HTERT RPE-1 (cell line): ENCODE results near the gene CMAS.

Source experiments
- in situ Hi-C: fragments of 300-500 bp; cut with MboI; formaldehyde crosslinking; loops from 4 replicates; pipeline ENCODE4 v1.14.3; 2020; ENCODE audit warnings: low sequenced_read_pairs

Gene CMAS

DNA sequence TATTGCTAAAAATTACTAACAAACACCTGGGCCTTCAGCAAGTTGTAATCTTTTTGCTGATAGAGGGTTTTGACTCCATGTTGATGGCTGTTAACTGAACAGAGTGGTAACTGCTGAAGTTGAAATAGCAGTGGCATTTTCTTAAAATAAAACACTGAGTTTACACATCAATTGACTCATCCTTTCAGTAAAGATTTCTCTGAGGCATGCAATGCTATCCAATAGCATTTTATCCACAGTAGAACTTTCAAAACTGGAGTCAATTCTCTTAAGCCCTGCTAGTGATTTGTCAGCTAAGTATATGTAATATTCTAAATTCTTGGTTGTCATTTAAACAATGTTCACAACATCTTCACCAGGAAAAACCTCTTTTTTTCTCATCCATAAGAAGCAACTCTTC is 59.5 kb downstream of the CMAS start:
- in situ Hi-C loops, result no loop called here

DNA sequence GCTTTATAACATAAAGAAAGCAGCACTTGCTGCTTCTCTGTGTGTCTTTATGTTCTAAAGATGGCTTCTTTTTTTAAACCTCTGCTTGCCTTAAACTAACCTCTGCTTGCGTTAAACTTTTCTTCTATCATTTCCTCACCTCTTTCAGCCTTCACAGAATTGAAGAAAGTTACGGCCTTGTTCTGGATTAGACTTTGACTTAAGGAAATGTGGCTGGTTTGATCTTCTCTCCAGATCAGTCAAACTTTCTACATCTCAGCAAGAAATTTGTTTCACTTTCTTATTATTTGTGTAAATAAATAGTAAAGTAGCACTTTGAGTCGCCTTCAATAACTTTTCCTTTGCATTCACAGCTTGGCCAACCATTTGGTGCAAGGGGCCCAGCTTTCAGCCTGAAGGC is 64.2 kb downstream of the CMAS start:
- in situ Hi-C loops, result no loop called here
